Measurements from ENCODE around the gene B3GLCT. TPM values are rescaled to one million over a fixed set of nuclear protein-coding genes. Genes with fewer than 3 reads are reported as not detected.
"Not testable (repeated sequence)": the region's sequence is repeated elsewhere in the genome, so short reads cannot be mapped to it uniquely, and the experiment has no call there.

The B3GLCT gene
- total RNA-seq, 3 donors from 2014 or later: 7.5 to 19.2 (median 10.5) TPM

GRCh38 chr13:31209172-31209840, 9.5 kb downstream of the B3GLCT start:
- peak in 1 of 2 donors; percentile 18 for DNase-seq (ENCODE audit: low spot score in 2 of 2)
- TF ChIP-seq POLR2AphosphoS5 (IDR thresholded peaks at IDR 0.05): no peak
- no peaks in the 10 kb centered on the region for H3K9me3 ChIP-seq
- no peaks in the 10 kb centered on the region for H3K36me3 ChIP-seq
- peaks cover 6 to 11% of the 10 kb centered on the region in 2 donors for H3K4me1 ChIP-seq
- no peaks in the 10 kb centered on the region for H3K27me3 ChIP-seq
- no peak overlapping the region for H3K4me3 ChIP-seq
- H3K27ac ChIP-seq: peak overlapping the region; percentile 15 to 54
- intact Hi-C loops (cut with DNase I; ENCODE audit: low total_unique reads): loop anchor here (10.0 kb wide), 1 partner anchor 215 kb away; no protein-coding TSS in a partner anchor

- intact Hi-C loops (cut with DNase I; ENCODE audit: low total_unique reads): loop anchor here (10.0 kb wide), 1 partner anchor 215 kb away; no protein-coding TSS in a partner anchor
- Histone ChIP-seq H3K36me3 (no peaks in the 10 kb centered on the region), H3K27ac (no peak overlapping the region), H3K9me3 (no peaks in the 10 kb centered on the region), H3K4me3 (no peak overlapping the region), H3K27me3 (no peaks in the 10 kb centered on the region), H3K4me1 (peaks cover 6 to 11% of the 10 kb centered on the region in 2 donors)
- TF ChIP-seq POLR2AphosphoS5 (IDR thresholded peaks at IDR 0.05) (no peak), CTCF (IDR thresholded peaks at IDR 0.05) (no peak), POLR2A (IDR thresholded peaks at IDR 0.05) (no peak)
- DNase-seq (ENCODE audit: low spot score in 2 of 2): no peak
Measured at GRCh38 chr13:31209841-31210210, 10.1 kb downstream of the B3GLCT start.

GRCh38 chr13:31213651-31214289, 14.0 kb downstream of the B3GLCT start:
- H3K36me3 ChIP-seq: no peaks in the 10 kb centered on the region
- H3K4me3 ChIP-seq: no peak overlapping the region
- H3K27ac ChIP-seq: no peak overlapping the region
- intact Hi-C loops (cut with DNase I; ENCODE audit: low total_unique reads): no loop called here
- peaks cover 6 to 11% of the 10 kb centered on the region in 2 donors for H3K4me1 ChIP-seq
- H3K27me3 ChIP-seq: no peaks in the 10 kb centered on the region
- no peak for TF ChIP-seq CTCF (IDR thresholded peaks at IDR 0.05)
- no peak for TF ChIP-seq POLR2A (IDR thresholded peaks at IDR 0.05)
- no peak for TF ChIP-seq POLR2AphosphoS5 (IDR thresholded peaks at IDR 0.05)
- no peak for DNase-seq (ENCODE audit: low spot score in 2 of 2)
- no peaks in the 10 kb centered on the region for H3K9me3 ChIP-seq

- intact Hi-C loops (cut with DNase I; ENCODE audit: low total_unique reads): no loop called here
- no peaks in the 10 kb centered on the region for H3K27me3 ChIP-seq
- no peak for DNase-seq (ENCODE audit: low spot score in 2 of 2)
- no peak overlapping the region for H3K27ac ChIP-seq
- TF ChIP-seq POLR2A (IDR thresholded peaks at IDR 0.05): no peak
- TF ChIP-seq POLR2AphosphoS5 (IDR thresholded peaks at IDR 0.05): no peak
- no peak for TF ChIP-seq CTCF (IDR thresholded peaks at IDR 0.05)
- no peak overlapping the region for H3K4me3 ChIP-seq
- H3K4me1 ChIP-seq: peaks cover 3 to 5% of the 10 kb centered on the region in 2 donors
- no peaks in the 10 kb centered on the region for H3K36me3 ChIP-seq
- H3K9me3 ChIP-seq: no peaks in the 10 kb centered on the region
Measured at GRCh38 chr13:31214435-31214834, 14.7 kb downstream of the B3GLCT start.

GRCh38 chr13:31216916-31217315, 17.1 kb downstream of the B3GLCT start:
- H3K27ac ChIP-seq; intact Hi-C loops (cut with DNase I; ENCODE audit: low total_unique reads); H3K4me1 ChIP-seq; H3K4me3 ChIP-seq; DNase-seq (ENCODE audit: low spot score in 2 of 2); H3K36me3 ChIP-seq; H3K9me3 ChIP-seq; H3K27me3 ChIP-seq: not testable (repeated sequence)

DNA sequence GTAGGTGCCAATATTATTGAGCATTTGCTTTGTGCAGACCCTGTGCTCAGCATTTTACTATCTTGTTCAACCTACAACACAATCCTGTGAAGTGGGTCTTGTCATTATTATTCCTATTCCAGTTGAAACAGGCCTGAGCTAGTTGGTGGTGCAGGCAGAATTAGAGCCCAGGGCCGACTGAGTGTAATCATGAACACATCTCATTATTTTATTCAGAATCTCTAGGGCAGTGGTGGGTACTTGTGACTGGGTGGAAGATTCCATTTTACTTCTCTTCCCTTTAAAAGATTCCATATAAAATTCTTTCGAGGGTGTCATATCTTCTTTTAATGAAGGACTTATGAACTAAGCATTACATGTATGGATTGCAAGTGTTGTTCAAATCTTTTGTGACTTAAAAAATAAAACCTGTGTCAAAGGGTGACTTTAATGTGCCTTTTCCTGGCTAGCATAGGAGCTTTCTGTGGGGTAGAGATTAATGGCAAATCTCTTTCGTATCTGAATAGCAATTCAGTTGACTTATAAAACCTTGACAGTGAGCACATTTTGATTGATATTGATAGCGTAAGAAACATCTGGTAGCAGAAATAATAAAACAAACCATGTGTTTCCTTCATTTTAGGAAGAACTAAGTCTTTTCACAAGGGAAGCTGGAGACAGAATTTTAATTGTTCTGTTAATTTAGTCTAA, 20.3 kb downstream of the B3GLCT start:
- intact Hi-C loops (cut with DNase I; ENCODE audit: low total_unique reads): no loop called here
- Histone ChIP-seq H3K4me1 (no peaks in the 10 kb centered on the region), H3K27ac (no peak overlapping the region), H3K36me3 (no peaks in the 10 kb centered on the region), H3K9me3 (no peaks in the 10 kb centered on the region), H3K4me3 (no peak overlapping the region), H3K27me3 (no peaks in the 10 kb centered on the region)
- TF ChIP-seq POLR2A (IDR thresholded peaks at IDR 0.05) (no peak), CTCF (IDR thresholded peaks at IDR 0.05) (no peak), POLR2AphosphoS5 (IDR thresholded peaks at IDR 0.05) (no peak)
- no peak for DNase-seq (ENCODE audit: low spot score in 2 of 2)

Measured in breast epithelium (tissue), 4 donors.